NCI-H146 (cell line): ENCODE data around the gene FIGLA.

Source experiments
- DNase-seq: peaks from one replicate; lab custom pipeline; 2025; lab: John Stamatoyannopoulos, UW

The FIGLA gene, protein sequence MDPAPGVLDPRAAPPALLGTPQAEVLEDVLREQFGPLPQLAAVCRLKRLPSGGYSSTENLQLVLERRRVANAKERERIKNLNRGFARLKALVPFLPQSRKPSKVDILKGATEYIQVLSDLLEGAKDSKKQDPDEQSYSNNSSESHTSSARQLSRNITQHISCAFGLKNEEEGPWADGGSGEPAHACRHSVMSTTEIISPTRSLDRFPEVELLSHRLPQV

DNA sequence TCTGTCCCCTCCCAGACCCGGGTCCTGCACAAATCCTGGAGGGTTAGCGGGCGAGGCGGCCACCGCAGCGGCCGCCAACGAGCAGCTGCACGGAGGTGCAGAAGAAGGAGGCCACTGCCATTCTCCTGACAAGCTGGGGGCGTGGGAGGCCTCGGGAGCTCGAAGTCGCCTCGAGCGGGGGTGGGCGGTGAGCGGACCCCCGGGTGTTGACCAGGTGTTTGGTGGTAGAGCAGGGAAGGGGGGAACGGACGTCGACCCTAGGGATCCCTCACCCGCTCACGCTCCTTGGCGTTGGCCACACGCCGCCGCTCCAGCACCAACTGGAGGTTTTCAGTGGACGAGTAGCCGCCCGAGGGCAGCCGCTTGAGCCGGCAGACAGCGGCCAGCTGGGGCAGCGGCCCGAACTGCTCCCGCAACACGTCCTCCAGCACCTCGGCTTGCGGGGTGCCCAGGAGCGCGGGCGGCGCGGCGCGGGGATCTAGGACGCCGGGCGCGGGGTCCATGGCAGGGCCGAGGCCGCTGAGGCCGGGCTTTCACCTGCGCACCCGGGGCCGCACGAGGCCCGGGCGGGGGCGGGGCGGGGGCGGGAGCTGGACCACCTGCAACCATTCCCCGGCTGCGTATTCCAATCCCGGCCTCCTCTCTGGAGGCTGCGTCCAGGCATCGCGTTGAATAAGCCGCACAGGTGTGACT, at the start of gene FIGLA:
Gene FIGLA (minus strand): TSS at position 508 of the 693 bp plus-strand sequence. CDS start 5 bp downstream, at position 503.
- no peak for DNase-seq

DNA sequence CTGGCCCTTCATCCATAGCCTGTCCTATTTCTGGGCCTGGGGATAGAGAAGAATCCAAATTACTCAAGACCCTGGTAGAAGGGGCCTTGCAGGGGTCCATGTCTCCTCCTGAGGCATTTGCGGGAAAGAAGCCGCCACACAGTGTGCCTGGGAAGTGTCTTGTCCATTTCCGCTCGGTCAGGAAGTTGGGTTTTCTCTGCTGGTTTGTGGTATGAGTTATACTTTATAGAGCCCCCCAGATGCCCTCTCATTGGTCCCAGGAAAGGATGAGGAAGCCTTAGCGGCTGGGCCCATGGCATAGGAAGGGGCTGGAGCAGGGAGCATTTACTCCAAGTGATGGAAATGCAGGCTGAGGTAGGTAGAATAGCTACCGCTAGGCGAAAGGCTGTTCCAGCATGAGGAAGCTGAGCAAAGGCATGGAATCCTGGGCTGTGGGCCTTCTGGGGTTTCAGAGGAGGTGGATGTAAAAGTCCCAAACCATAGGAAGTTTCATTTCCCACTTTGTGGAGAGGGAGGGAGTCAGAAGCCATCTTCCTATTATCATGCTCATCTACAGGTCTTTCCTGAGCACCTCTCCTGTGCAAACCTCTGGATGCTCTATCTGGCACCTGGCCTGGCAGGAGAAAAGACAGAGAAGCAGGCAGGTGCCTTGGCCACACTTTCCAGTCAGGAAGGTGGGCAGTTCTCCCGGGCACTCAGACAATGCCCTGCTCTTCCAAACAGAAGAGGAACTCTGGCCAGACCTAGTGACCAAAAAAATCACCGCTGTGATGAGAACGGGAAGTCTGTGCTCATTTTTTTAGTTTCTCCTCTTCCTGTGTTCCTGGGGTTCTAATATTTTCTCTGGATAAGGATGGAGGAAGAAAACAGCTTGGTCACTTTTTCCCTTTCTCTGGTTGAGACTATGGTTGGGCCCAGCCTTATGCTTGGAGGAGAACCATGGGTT, 47.8 kb upstream of the FIGLA start:
- no peak for DNase-seq

DNA sequence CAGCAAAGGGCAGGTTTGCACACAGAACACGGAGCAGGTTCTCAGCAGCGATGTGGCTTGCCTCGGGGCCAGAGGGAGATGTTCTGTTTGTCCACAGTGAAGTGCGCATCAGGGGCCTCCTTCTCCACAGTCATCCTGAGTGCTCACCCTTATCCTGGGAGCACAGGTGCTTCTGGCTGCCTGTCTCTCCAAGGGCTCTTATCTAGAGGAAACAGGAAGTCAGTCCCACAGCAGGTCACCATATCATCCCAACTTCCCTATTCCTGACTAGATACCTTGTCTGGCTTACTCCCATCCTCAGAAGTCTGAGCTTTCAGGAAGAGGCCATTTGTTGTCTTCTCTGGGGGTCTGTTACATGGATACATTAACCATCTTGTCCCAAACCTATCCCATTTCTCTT, 45.2 kb upstream of the FIGLA start, which contains the start of gene CD207:
Gene CD207 (minus strand): TSS at position 174 of the 400 bp plus-strand sequence. CDS start 40 bp downstream, at position 134.
- no peak for DNase-seq

DNA sequence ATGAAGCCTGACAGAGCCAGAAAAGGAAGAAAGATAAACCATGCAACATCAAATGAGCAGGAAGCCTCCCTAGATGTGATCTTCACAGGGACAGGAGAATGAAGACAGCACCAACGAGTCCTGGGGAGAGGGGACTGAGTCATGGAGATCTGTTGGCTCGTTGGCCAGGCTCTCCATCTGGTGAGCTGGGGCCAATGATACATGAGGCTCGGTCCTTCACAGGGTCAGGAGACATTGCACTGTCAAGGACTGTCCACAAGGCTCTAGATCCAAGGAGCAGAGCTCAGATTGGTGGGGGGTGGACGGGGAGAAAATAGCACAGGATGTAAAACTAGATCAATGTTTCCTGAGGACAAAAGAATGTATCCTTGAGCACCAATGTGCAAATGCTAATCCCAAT, 44.4 kb upstream of the FIGLA start:
- DNase-seq: no peak

DNA sequence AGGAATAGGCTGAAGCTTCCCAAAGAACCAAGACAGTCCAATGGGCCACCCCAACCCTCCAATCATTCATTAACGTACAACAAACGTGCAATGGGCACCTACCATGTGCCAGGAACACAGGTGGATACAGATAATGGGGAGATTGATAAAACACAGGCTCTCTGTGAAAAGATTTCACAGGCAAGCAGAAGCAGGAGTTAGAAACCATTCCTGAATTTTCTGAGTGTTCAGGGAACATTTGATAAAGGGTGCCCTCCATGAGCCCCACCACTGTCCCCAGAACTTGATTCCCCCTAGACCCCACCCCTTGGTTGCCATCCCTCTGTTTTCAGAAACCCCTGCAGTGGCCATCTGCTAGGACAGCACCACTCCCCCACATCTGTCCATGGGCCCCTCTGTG, 43.7 kb upstream of the FIGLA start:
- no peak for DNase-seq

DNA sequence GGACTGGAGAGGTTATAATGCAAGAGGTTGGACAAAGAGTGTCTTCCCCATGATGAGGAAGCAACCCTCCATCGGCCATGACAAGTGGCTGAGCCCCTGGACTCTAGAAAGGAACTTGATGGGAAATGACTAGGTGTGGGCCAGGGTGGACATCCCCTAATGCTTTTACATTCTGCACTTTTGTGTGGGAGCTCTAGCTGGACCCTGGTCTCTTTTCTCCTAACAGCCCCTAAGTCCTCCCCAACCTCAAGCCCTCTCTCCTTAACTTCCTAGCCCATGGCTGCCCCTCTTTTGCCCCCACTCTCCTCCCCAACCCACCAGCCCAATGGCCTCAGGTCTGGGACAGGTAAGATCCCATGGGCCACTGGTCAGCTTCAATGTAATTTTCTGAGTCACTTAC, 42.8 kb upstream of the FIGLA start:
- no peak for DNase-seq

DNA sequence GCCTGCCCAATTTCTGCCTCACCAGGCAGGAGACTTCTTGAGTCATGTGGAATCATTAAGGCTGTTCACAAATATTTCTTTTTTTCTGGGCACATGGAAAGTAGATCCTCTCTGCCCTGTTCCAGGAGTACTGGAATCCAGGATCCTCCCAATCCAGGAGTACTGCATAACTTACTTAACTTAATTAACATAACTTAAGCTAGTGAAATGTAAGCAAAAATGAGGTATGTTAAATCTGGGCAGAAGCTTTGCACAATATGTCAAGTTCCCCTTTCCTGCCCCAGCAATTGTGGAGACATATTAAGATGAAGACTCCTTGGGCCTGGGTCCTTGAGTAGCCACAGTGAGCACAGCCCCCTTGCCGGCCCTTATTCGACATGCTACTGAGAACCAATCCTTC, 41.9 kb upstream of the FIGLA start:
- no peak for DNase-seq

DNA sequence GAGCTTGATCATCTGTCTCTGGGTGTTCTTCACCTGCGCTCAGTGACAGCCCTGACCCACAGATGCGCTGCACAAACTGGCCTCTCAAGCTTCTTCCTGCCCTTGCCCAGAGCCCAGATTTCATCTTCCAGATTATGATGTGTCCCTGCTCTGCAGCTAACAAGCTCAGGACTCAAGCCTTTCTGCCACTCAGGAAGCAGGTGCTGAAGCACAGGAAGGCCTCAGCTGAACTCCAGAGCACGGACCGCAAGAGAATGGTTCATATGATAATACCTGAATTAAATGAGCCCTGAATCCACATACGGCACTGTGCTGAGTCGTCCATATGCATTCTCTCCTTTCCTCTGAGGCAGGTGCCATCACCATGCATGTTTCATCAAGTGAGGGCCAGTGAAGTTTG, 41.4 kb upstream of the FIGLA start:
- no peak for DNase-seq

DNA sequence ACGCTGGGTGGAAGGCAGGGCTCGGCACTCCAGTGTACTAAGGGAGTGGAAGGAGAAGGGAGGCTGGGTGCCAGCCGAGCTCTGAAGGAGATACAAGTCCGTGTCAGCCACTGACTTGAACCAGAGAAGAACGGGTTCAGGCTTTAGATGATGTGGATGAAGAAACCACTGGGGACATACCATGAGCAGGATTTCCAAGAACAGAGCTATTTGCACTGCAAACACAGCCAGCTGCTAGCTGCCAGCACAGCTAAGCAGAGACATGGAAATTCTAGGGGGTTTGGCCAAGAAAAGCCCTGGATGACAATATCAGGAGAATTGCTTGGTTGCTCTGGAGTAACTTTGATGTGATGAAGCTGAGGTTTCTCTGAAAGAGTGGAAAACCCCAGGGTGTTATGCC, 39.9 kb upstream of the FIGLA start:
- no peak for DNase-seq

DNA sequence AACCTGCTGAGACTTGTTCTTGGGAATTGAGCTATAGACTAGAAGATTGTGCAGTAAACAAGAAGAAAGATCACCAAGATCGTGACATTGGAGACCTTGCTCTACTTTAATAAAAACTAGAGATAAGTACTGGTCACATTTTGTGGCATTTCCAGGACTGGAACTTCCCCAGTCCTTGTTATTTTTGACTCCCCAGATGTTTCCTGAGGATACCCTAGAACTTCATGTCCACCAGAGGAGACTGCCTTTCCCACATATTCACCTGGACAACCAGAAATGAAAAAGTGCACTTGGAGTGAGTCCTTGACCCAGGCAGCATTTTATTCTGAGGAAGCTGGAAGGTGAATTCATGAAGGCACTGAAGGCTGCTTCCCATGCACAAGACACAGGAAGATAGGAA, 39.5 kb upstream of the FIGLA start:
- DNase-seq: no peak

DNA sequence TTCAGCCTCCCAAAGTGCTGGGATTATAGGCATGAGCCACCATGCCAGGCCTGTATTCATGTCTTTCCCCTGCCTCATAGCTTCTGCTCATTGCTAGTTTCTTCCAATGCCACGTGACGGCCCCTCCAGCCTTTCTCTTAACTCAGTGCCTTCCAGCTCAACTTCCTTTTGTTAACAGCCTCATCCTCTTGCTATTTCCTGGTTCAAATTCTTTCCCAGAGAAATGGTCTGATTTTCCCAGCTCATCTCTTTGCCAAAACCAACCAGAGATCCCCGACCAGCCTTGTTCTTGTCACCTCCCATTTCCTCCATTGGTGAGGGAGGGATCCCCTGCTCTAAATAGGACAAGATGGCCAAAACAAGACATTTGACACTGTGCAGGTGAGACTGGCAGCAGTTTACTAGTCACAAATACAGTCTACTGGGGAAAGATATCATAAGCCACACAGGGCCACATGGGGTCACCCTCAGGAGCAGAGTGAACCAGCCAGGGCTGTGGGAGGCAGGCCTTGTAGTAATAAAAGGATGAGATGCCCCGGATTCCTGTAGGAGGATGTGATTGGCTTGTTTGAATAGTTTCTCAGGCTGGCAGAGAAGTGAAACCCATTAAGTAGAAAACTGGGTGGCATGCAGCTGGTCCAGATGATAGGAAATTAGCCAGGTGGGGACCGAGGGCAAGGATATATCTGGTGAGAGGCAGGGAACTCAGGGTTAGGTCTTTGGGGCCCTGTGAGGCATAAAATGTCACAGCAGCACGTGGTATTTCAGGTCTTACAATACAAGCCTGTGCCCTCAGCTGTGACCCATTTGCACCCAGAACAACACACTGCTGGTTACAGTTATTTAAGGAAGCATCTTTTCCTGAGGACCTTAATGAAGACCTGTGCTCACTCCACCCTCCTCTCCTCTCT, 38.7 kb upstream of the FIGLA start:
- DNase-seq: no peak

DNA sequence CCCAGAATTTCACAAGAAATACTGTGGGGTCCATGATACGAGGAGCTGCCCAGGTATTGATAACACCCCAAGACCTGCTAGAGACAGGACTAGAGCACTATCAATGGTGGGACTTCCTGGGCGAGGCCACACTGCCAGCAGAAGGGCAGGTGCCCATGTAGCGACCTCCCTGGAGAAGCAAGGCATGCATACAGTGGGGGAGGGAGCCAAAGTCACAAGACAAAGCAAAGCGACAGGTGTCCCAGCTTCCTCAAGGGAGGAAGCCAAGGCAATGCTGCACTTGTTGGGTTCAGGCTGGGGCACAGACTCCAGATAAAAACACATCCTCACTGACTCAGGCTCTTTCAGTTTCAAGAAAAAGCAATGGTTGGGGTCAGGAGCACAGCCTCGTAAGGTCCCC, 37.7 kb upstream of the FIGLA start:
- DNase-seq: peak; percentile 22

DNA sequence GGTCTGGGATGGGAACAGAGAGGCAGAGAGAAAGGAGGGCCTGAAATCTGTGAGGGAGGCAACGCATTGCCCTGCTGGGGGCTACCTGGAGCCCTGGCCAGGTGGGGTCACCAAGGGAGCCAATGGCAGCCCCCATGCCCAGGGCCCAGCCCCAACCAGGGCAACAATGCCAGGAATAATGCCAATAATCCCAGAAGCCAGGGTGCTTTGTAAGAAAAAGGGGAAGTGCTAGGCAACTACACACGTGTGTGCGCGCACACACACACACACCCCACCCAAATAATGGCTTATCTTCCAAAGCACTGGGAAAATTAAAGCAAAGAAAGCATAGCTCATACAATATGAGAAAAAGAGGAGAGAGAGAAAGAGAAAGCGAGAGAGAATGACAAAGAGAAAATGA, 36.9 kb upstream of the FIGLA start:
- DNase-seq: no peak

DNA sequence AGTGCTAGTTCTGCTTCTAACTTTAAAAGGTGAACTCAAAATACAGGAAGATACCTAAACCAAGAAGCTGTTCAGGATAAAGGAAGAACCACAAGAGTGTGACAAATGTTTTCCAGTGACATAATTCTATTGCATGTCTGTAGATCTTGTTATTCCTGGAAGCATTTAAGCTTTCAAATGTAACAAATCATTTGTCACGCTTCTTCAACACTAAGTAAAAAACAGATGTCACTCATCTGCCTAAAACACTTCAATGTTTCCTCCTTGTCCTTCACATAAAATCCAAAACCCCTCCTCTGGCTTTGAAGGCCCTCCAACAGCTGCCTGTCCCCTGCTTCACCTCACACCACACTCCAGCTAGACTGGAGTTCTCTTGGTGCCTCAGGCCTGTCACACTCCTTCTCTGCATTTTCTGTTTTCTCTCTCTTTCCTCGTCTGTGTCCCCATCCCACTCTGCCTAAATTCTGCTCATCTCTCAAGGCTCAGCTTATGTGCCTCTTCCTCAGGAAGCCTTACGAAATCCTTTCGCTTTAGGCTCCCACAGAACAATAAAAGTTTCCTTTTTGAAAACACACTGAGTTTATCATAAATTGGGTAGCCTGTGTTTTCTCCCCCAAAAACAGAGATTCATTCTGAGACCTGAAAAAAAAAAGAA, 36.4 kb upstream of the FIGLA start:
- no peak for DNase-seq

DNA sequence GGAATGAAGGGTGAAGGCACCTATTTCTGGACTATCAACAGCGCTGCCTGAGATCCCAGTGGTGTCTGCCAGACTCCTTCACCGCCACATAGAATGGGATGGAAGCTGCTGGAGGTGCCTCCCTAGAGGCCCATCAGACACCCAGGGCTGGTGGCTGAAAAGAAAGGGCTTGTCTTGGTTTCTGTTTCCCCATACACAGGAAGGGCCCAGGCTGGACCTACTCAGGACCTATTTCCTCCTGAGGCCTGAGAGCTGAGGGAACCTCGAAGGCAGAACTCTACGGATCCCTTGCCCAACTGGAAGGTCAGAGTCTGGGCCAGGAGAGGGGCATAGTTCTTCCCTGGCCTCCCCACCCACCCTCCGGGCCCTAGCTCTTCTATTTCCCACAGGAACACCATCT, 32.8 kb upstream of the FIGLA start:
- no peak for DNase-seq

DNA sequence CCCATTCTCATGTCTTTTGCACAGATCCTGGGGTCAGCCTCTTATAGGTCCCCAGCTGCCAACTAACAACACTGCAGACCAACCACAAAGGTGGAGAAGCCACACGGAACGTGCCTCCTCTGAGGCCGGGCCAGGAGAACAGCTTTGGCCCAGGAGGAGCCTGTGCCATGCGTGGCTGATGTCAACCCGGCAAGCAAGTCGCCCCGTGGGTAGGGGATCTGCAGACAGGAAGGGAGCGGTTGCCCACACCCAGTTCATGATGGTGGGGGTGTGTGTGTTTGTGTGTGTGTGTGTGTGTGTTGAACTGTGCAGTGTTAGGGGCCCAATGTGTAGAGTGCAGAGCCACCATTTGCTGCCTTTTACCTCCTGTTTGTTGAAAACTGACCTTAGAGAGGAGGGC, 32.4 kb upstream of the FIGLA start:
- DNase-seq: no peak

DNA sequence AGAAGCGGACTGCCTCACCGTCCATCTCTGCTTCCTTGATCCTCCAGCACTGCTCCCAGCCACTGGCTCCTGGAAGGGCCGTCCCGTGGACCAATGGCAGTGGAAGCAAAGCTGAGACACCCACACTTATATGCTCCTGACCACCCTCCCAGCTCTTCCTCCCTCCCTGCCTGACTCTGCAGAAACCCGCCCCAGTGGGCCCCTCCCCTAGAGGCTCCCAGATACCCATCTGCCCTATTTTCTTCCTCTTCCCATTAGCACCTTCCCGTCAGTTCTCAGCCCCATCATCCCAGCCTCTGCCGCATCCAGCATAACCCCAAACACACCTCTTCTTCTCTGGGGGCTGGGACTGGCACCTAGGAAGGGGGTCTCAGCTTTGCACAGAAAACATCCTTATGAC, 30.1 kb upstream of the FIGLA start, which contains the start of gene CLEC4F:
Gene CLEC4F (minus strand): TSS at position 101 of the 400 bp plus-strand sequence. CDS start 76 bp downstream, at position 25.
- no peak for DNase-seq

DNA sequence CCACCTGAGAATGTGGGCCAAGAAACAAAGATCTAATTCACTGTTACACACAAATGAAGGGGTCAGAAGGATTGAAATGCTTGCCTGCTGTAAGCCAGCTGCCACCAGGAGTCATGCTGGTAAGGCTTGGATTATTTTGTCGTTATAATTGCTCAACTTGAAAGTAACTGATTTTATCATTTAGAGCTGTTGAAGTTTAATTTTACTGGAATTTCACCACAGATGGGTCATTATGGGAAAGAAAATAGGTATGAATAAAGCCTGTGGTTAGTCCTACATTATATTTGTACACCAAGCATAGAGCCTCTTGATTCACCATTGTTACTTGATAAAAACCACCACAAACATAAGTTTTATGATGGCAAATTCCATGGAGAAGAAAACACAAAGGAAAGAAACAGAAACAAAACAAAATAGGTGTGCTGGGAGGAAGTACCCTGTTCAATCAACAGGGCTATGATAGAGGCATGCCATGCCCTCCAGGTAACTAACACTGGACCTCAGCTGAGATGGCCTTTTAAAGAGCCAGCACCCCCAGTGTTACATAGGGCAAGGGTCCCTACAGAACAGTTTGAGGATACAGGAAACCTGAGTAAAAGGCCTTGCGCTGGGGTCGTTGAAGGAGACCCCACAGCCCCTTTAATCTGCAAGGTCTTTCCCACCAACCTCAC, 27.0 kb upstream of the FIGLA start:
- DNase-seq: peak; percentile 10

DNA sequence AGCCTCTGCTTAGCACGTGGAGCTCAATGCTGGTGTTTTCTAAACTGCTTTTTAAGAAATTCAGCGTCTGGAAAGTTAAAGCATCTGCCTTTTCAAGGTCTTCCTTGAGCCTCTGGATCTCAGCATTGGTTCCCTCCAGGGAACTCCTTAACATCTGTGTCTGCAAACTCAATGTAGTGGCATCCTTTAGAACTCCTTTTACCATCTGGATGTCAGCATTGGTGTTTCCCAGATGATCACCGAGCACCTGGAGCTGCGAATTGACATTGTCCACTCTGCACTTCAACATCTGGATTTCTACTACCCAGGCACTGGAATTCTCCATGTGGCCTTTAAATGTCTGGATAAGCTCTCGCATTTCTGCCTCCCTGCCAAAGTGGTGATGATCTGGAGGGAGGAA, 26.3 kb upstream of the FIGLA start:
- DNase-seq: no peak
